Panc1 (cell line): Measurements from ENCODE around the gene STX2. TPM values are rescaled to one million over a fixed set of nuclear protein-coding genes. Genes with fewer than 3 reads are reported as not detected.
A peak's percentile ranks its signal among the peaks of the same experiment; 100 is the strongest.

ENCODE experiments used
- ATAC-seq: fragments of 200-7000 bp; cut with Tn5 transposase; 2 replicates; pipeline ENCODE4 v1.9.1; 2020; ENCODE audit warnings: mild to moderate bottlenecking, moderate library complexity
- BruUV-seq: library from RNA; stranded (reverse); fragments of 400-500 nt; replicated peaks from 2 replicates; lab custom pipeline; 2021; lab: Mats Ljungman, UMichigan
- CTCF ChIA-PET: fragments of 300-600 bp; sonication (Branson Sonifier 250); formaldehyde crosslinking; loops from one replicate; lab custom pipeline; 2022; ENCODE audit warnings: antibody characterized with exemption; lab: Charles Lee
- POLR2A ChIA-PET: fragments of 300-600 bp; sonication (Branson Sonifier 250); formaldehyde crosslinking; loops from one replicate; lab custom pipeline; 2022; ENCODE audit warnings: antibody characterized with exemption; lab: Charles Lee
- DNase-seq: peaks from one replicate; pipeline ENCODE4 v3.0.0-alpha.2; 2010; ENCODE audit warnings: low read depth, low spot score
- H3K27ac ChIP-seq: 2 replicates; pipeline ENCODE4 v1.5.1; 2011; ENCODE audit warnings: mild to moderate bottlenecking, low read length, inconsistent platforms
- H3K27me3 ChIP-seq: fragments of 200-500 bp; sonication (Bioruptor generic); 2 replicates; pipeline ENCODE4 v1.6.0; 2014; ENCODE audit warnings: low read length, inconsistent platforms; ENCODE audit not compliant: control insufficient read depth, insufficient read depth
- H3K36me3 ChIP-seq: fragments of 200-500 bp; sonication (Bioruptor generic); 2 replicates; pipeline ENCODE4 v1.5.1; 2014; ENCODE audit warnings: inconsistent platforms, mild to moderate bottlenecking, low read length, moderate library complexity; ENCODE audit not compliant: control insufficient read depth, insufficient read depth
- H3K4me1 ChIP-seq: 2 replicates; pipeline ENCODE4 v1.5.1; 2011; ENCODE audit warnings: inconsistent platforms, mild to moderate bottlenecking, low read length, moderate library complexity; ENCODE audit not compliant: control insufficient read depth, insufficient read depth
- H3K4me3 ChIP-seq, 2 experiments: 2 replicates each; pipeline ENCODE4 v1.5.1; 2011 to 2012; ENCODE audit warnings: low read depth in 2 of 2, low read length in 2 of 2, mild to moderate bottlenecking in 2 of 2, inconsistent platforms in 1 of 2, moderate library complexity in 1 of 2
- H3K9me3 ChIP-seq: fragments of 200-500 bp; sonication (Bioruptor generic); 2 replicates; pipeline ENCODE4 v1.5.1; 2014; ENCODE audit warnings: low read depth, mild to moderate bottlenecking, inconsistent platforms, low read length, moderate library complexity; ENCODE audit not compliant: control insufficient read depth, insufficient read depth
- POLR2AphosphoS5 ChIP-seq: IDR thresholded peaks from 2 replicates; pipeline ENCODE4 v1.6.1; 2012; ENCODE audit warnings: mild to moderate bottlenecking, low read depth, low read length, moderate library complexity
- SIN3A ChIP-seq: IDR thresholded peaks from 2 replicates; pipeline ENCODE4 v1.6.1; 2012; ENCODE audit warnings: low read depth, mild to moderate bottlenecking, low read length, moderate library complexity, borderline replicate concordance; ENCODE audit not compliant: insufficient read depth
- TCF7L2 ChIP-seq: IDR thresholded peaks from 2 replicates; pipeline ENCODE4 v1.6.1; 2011; ENCODE audit warnings: mild to moderate bottlenecking, low read depth, low read length, inconsistent platforms
- in situ Hi-C: cut with HindIII; loops from 2 replicates; pipeline ENCODE4 v1.10.0; 2016; ENCODE audit warnings: low sequenced_read_pairs, low pct_unique_long_range_greater_than_20kb
- intact Hi-C: fragments of 100-400 bp; cut with micrococcal nuclease; formaldehyde crosslinking; loops from one replicate; pipeline ENCODE4 v1.10.0; 2022; ENCODE audit not compliant: unreplicated experiment
- total RNA-seq: library from RNA; stranded (reverse); gene quantifications from one replicate; pipeline ENCODE4 v1.2.1, GENCODE V29; 2021; ENCODE audit not compliant: unreplicated experiment
- TF ChIP-seq, protein P1 (sequence below), 2 experiments: IDR thresholded peaks; 2 replicates each; pipeline ENCODE4 v1.6.1; 2011 to 2012; ENCODE audit warnings: low read depth in 2 of 2, control low read depth in 1 of 2, low read length in 1 of 2, mild to moderate bottlenecking in 1 of 2, moderate library complexity in 1 of 2; ENCODE audit not compliant: insufficient read depth in 1 of 2
- TF ChIP-seq, protein P2 (sequence below): fragments of 450-650 bp; IDR thresholded peaks from 2 replicates; pipeline ENCODE4 v1.5.1; 2017; ENCODE audit warnings: mild to moderate bottlenecking

The STX2 gene
- total RNA-seq, 1 experiment from 2014 or later = 34.0 TPM

DNA sequence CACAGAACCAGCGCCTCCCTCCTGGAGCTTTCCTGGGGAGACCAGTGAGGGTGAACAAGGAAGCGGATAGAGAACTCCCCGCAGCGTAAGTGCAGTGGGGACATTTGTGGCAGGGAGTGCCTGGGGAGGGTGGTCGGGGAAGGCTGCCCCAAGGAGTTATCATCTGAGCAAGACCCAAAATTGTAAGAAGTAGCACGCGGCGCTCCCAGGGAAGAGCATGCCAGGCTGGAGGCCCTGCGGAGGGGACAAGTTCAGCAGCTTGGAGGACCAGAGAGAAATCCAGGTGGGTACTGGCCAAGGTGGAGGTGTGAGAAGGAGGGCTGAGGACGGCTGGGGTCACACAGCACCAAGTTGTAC lies 76.8 kb downstream of the STX2 start:
- in situ Hi-C loops = no loop called here
- no peaks in the 10 kb centered on the region for H3K4me1 ChIP-seq
- no peaks in the 10 kb centered on the region for H3K27me3 ChIP-seq
- H3K9me3 ChIP-seq = no peaks in the 10 kb centered on the region
- DNase-seq (no peak), ATAC-seq (peak; percentile 3; the same call in 1 of the 2 replicates)
- no TSS peak for BruUV-seq
- H3K27ac ChIP-seq = no peak overlapping the region
- intact Hi-C loops = no loop called here
- no peak overlapping the region for H3K4me3 ChIP-seq
- TF ChIP-seq SIN3A = no peak
- TF ChIP-seq, protein P1, sequence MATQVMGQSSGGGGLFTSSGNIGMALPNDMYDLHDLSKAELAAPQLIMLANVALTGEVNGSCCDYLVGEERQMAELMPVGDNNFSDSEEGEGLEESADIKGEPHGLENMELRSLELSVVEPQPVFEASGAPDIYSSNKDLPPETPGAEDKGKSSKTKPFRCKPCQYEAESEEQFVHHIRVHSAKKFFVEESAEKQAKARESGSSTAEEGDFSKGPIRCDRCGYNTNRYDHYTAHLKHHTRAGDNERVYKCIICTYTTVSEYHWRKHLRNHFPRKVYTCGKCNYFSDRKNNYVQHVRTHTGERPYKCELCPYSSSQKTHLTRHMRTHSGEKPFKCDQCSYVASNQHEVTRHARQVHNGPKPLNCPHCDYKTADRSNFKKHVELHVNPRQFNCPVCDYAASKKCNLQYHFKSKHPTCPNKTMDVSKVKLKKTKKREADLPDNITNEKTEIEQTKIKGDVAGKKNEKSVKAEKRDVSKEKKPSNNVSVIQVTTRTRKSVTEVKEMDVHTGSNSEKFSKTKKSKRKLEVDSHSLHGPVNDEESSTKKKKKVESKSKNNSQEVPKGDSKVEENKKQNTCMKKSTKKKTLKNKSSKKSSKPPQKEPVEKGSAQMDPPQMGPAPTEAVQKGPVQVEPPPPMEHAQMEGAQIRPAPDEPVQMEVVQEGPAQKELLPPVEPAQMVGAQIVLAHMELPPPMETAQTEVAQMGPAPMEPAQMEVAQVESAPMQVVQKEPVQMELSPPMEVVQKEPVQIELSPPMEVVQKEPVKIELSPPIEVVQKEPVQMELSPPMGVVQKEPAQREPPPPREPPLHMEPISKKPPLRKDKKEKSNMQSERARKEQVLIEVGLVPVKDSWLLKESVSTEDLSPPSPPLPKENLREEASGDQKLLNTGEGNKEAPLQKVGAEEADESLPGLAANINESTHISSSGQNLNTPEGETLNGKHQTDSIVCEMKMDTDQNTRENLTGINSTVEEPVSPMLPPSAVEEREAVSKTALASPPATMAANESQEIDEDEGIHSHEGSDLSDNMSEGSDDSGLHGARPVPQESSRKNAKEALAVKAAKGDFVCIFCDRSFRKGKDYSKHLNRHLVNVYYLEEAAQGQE (IDR thresholded peaks at IDR 0.05; ENCODE audit: insufficient read depth in 1 of 2, low read depth in 2 of 2, low read length in 1 of 2) = no peak
- TF ChIP-seq POLR2AphosphoS5 = no peak
- no peak for TF ChIP-seq TCF7L2
- TF ChIP-seq, protein P2, sequence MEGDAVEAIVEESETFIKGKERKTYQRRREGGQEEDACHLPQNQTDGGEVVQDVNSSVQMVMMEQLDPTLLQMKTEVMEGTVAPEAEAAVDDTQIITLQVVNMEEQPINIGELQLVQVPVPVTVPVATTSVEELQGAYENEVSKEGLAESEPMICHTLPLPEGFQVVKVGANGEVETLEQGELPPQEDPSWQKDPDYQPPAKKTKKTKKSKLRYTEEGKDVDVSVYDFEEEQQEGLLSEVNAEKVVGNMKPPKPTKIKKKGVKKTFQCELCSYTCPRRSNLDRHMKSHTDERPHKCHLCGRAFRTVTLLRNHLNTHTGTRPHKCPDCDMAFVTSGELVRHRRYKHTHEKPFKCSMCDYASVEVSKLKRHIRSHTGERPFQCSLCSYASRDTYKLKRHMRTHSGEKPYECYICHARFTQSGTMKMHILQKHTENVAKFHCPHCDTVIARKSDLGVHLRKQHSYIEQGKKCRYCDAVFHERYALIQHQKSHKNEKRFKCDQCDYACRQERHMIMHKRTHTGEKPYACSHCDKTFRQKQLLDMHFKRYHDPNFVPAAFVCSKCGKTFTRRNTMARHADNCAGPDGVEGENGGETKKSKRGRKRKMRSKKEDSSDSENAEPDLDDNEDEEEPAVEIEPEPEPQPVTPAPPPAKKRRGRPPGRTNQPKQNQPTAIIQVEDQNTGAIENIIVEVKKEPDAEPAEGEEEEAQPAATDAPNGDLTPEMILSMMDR = no peak
- CTCF ChIA-PET = no interaction called here
- POLR2A ChIA-PET = interaction anchor here (0.7 kb wide), 1 partner anchor 55 kb away, joined by 5 read pairs; no protein-coding TSS in a partner anchor
- no peaks in the 10 kb centered on the region for H3K36me3 ChIP-seq

DNA sequence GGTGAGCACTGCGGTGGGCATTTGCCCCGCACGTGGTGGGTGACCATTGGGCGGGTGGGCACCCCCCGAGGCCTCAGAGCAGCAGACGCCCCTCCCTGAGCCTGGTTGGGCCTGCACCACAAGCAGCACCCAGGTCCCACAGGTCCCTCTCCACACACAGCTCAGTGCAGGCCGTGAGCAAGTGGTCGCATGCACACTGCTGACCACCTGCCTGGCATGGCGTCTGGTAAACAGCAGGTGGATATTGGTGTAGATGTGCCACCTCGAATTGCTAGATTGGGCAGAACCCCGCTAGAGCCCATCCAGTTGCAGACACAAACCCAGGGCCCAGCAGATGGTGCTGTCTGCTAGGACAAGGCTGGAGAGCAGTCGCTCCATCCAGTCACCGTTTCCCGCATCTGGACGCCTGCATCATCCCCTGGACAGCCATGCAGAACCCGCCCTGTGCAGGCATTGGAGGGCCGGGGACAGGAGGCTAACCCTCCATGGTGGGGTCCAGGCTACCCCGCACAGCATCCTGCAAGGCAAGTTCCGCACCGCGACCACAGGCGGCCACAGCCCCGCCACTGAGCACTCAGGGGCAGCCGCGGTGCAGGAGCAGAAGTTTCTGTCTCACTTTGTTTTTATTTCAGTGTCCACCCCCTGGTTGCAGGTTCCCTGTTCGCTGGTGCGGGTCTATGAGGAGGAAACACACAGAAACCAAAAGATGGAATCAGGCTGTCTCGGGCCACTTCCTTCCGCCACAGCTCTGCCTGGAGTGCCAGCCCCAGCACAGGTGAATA lies 77.3 kb downstream of the STX2 start:
- DNase-seq = no peak
- H3K4me1 ChIP-seq = no peaks in the 10 kb centered on the region

More for the DNA sequence above, 77.3 kb downstream of the STX2 start:
- Histone ChIP-seq H3K27me3 (no peaks in the 10 kb centered on the region), H3K9me3 (no peaks in the 10 kb centered on the region), H3K36me3 (no peaks in the 10 kb centered on the region), H3K27ac (no peak overlapping the region), H3K4me3 (no peak overlapping the region)
- intact Hi-C loops (loop anchor here (2.0 kb wide), 1 partner anchor 57 kb away; no protein-coding TSS in a partner anchor), in situ Hi-C loops (no loop called here)
- ATAC-seq = peak; percentile 89
- POLR2A ChIA-PET = no interaction called here
- BruUV-seq = no TSS peak
- CTCF ChIA-PET = no interaction called here
- TF ChIP-seq SIN3A = no peak
- TF ChIP-seq, protein P2 = peak; percentile 83
- TF ChIP-seq TCF7L2 = no peak
- TF ChIP-seq, protein P1 (IDR thresholded peaks at IDR 0.05; ENCODE audit: insufficient read depth in 1 of 2, low read depth in 2 of 2, low read length in 1 of 2) = no peak
